Hypothalamus (tissue), 51 donors: ENCODE measurements around the gene XRCC4.

Experiments used
- DNase-seq, 51 donors: peaks; one replicate each; lab custom pipeline; 2025; lab: John Stamatoyannopoulos, UW

XRCC4 gene

DNA sequence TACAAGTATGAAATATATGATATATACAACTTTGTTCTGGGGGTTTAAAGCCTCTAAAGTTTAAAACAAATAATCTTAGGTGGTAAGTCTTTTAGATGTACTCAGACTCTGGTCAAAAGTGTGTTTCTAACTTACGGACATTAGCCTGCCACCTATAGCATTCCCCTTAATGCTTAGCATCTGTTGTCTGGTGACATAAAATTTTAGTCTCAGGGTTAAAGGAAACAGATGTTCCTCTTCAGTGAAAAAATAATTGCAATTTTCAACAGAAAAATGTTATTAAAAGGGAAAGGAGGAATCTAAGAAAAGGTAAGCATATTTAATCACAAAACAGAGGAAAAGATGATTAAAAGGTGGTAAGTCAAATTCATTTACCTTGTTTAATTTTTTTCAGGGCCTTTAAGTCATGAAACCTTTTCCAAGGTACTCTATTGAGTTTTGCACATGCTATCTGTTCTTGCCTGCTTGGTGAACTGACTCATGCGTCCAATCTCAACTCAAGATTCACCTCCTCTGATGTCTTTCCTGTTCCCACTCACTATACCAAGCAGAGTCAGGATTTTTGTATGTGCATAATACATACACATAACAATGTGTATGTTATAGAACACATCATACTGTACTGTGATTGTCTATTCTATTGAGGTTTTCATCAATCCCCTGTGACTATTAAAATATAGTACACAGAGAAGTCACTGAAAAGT is 8.1 kb upstream of the XRCC4 start:
- no peak for DNase-seq

DNA sequence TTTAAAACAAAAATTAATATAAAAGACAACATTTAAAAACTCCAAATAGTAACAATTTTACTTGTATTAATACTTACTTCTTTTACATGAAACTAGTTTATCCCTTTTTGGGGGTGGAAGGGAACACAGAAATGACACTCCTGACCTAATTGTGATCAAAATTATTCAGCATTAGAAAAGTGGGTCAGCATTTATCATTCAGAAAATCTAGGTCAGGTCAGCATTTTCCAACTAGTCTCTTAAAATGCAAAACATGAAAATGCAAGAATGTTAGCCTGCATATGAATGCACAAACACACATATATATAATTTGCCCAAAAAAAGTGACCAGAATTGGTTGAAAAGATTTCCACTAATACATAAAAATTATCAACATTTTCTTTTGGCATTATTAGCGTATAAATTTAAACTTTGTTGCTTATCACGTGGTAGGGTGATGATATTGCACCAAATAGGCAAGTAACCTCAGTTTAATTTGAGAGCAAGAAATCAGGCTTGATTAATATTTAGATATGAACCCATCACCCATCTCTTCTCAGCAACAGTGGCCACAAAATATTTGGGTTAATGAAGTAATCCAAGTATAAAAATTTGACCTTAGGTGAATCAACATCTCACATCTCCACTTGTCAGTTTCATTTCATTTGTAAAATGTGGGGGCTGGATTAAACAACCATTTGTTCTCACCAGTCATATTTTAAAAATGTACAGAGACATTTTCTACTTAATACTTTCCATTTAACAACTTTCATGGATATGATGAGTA is 5.9 kb upstream of the XRCC4 start:
- DNase-seq: no peak

DNA sequence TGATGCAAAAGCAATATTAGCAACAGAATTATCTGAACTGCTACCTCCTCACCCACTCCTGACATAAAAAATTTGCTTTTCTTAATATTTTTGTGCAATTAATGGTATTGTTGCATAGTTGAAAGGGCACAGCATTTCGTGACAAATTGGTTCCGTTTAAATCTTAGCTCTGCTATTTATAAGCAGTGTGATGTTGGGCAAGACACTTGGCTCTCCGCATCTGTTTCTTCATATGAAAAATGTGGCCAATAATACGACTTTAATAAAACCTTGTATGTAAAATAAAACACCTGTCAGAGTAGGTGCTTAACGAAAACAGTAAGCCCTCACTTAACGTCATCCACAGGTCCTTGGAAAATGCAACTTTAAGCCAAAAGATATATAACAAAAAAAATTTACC is 4.4 kb upstream of the XRCC4 start:
- no peak for DNase-seq

- peak in 10 of 51 donors; percentile 6 to 56 (median 29) for DNase-seq
These were observed 415 bp downstream of the XRCC4 start for GRCh38 chr5:83077662-83078261.

GRCh38 chr5:83082750-83083149 is 5.4 kb downstream of the XRCC4 start:
- no peak for DNase-seq

GRCh38 chr5:83084336-83084735 is 7.0 kb downstream of the XRCC4 start:
- no peak for DNase-seq

DNA sequence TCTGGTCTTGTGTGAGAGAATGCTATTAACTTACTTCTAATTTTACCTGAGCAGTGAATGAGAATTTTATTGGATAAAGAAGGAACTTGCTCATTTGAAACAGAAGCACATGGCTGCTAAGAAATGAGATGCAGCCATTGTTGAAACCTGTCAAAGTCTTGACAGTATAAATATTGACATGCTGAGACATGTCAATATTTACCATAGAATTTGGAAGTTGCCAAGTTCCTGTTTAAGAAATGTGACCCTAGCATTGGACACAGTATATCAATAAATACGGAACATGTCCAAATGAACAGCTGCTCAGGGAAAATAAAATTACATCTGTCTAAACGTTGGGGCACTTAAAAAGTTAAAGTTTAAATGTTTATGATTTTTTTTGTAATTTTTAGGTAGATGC is 7.8 kb downstream of the XRCC4 start:
- DNase-seq: no peak

- no peak for DNase-seq
These were observed 12.8 kb downstream of the XRCC4 start for GRCh38 chr5:83090169-83090568.

DNA sequence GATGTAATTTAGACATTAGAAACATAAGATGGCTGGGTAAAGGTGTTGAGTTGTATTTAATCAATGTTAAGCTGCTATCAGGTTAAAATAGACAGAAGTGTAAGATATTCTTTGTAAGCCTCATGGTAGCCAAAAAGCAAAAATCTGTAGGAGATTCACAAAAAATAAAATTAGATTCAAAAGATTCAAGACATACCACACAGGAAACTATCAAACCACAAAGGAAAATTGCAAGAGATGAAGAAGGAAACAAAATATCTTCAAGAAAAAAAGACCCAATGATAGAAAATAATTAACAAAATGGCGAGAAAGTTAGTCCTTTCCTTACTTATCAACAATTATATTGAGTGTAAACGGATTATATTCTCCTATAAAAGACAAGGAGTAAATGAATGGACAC is 15.3 kb downstream of the XRCC4 start:
- DNase-seq: no peak

DNA sequence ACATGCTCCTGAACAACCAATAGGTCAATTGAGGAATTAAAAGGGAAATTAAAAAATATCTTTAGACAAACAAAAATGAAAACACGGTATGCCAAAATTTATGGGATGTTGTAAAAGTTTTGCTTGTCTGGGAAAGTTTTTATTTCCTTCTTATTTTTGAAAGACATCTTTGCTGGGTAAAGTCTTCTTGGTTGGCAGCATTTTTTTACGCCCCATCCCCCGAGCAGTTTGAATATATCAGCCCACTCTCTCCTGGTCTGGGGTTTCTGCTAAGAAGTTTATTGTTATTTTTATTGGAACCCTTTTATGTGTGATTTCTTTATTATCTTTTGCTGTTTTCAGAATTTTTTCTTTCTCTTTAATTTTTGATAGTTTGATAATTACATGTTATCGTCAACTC is 16.3 kb downstream of the XRCC4 start:
- DNase-seq: no peak

DNA sequence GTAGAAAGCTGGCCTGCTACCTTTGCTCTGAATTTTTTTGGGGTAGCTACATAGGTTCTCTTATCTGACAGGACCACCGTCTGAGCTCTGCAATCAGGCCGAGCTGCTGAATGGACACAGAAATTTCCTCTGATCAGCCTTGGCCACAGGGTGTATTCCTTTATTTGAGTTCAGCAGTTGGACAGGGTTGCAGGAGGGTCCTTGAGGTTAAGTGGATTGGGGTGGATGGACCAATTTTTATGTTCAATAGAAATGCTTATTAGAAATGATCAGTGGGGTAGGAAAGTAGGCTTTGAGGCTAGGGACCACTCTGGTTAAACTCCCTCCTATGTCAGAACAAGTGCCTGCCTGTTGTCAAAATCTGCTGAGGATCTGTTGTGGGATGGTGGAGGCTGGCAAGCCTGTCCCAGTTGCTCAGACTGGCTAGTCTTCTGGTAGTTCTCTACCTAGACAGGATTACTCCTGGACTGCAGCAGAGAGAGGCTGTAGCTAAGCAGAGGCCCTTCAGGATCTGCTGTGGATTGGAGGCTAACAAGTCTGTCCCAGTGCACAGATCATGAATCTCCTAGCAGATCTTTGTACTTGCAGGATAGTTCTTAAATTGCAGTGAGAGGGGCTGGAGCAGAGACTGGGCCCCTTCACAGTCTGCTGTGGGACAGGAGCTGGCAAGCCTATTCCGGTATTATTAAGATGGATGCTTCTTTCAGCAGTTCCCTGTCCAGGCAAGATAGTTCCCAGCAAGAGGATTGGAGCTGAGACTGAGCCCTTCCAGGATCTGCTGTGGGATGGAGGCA is 18.0 kb downstream of the XRCC4 start:
- DNase-seq: no peak

DNA sequence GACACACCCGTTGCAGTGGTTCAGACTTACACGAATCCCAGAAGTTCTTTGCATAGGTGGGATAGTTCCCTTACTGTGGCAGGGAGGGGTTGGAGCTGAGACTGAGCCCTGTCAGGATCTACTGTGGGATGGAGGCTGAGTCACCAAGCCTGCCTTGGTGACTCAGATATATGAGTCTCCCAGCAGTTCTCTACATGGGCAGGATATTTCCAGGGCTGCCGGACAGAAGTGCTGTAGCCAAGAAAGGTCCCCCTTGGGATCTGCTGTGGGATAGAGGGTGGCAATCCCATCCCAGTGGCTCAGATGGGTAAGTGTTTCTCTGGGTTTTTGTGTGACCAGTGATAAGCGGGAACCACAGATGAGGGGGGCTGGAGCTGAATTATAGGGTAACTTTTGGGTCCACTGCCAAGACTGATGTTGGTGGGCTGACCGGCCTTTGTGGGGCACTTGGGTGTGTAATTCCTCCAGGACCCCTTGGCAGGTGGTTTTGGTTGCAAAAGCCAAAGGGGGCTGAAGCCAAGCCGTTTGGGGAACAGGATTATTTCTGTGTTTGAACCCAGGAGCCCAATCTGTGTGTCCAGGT is 18.7 kb downstream of the XRCC4 start:
- peak in 1 of 51 donors; percentile 6 for DNase-seq

DNA sequence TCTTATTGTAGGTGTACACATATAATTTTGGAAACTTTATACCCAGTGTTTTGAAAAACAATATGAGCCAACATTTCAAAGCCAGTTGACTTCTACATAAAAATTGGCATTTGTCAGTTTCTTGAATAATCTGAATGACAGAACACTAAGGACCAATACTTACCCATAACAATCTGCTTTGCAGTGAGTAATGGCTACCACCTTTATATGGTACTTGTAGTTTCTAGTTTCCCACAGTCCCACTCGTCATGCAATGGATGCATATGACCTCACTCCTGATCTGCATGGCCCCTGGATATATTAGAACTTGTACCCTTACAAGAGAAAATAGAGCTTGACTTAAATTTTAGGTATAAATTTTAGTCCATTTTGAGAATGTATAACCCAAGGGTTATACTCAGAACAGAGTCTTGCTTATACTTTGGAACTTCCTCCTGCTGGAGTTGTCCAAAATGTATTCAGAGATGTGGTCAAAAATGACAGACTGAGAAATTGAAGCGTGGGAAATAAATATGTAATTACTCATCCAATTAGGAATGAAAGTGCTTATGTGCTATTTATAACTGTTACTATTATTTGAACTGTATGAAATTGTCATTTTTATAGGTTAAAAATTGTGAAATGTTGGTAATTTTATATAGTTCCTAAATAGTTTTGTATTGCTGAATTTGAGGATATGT is 19.5 kb downstream of the XRCC4 start:
- no peak for DNase-seq

DNA sequence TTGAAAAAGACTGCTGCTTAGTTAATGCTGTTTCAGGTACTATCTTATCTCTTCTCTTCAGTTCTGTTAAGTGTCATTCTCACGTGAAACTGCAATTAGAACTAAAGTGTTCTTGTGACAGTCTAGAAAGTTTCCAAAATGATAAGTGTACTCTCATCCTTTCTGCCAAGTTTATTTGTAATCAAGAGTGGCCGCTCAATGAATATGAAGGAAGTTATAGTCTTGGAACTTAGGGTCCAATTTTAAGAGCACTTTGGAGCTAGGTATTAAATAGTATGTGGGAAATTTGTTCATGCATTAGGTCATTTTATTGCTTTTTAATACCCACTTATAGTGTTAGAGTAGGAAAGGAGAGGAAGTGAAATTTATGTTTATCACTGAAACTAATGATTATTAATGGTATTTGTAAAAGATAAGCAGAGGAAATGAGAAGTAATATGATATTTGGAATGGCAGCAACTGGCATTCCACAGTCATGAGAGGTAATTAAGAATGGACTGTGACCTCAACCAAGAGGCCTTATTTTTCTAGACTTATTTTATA is 20.4 kb downstream of the XRCC4 start:
- no peak for DNase-seq

DNA sequence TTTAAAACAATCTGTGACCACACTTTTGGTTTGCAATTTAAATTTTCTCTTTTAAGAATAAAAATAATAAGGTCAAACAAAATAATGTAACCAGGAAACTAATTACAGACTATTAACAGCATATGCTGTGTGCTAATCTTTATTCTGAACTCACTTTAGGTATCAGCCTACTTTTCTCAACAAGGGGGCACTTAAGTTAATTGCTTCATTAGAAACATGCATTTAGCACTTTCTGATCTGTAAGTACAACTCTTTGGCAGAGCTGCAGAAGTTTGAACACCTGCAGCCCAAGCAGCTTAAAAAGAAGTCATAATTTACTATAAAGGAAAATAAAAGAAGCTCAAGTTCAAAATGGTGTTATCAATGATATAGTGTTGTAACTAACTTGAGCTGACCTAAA is 21.7 kb downstream of the XRCC4 start:
- no peak for DNase-seq

GRCh38 chr5:83099445-83099844 is 22.1 kb downstream of the XRCC4 start:
- DNase-seq: peak in 2 of 51 donors; percentile 3 to 10

DNA sequence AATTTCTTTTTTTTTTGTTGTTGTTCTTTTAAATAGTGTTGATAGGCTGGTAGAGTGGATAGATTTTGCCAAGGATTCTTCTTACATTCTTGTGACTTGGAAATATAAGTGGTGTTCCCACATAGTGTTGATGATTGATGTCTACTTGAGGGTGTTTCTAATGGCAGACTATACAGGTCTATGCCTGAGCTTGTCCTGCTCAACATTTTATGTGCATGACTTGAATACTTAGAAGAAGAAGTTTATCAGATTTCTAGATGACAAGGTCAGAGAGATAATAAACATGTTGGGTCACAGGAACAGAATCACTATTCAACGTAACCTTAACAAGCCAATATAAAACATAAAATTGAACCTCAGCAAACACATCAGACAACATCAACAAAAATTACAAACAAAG is 24.2 kb downstream of the XRCC4 start:
- DNase-seq: no peak

DNA sequence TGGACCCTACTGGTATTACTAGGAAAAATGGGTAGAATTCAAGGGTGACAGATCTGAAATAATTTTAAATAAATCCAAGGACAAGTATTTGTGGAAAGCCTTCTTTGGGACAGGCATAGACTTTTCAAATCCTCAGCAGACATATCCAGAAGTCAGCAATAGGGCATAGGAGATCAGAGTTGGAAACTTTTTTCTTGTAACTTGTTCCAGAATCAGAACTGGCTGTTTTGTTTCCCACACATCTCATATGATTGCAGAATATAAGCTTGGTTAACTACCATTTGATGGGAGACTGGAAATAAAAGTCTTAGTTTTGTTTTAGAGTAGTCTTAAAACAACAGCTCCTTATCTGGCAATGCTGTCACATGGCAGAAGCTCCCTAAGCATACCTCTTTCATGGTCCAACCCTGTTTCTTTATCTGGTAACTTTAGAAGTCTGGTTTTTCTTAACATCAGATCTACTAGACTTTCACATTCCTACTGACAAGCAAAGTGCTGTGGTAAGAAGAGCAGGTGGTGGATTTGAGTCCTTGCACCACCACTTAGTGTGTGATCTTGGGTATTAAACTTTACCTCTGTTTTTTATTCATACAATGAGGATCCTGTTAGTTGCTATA is 25.1 kb downstream of the XRCC4 start:
- no peak for DNase-seq

DNA sequence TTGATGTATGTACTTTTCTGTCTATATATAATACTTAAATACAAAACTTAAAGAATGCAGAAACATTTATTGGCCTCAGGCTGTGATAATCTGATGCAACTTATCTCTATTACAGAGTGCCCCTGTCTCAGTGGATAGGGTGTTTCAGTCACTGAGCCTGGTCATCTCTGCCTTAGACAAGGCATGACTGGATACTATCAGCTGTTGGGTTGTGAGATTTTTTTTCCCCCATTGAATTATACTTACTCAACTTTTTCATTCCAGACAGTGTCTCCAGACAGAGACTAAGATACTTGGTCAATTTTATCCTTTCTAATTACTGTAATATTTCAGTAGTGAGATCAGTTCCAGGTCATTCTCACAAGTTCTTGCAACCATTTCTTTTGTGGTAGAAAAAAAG is 26.7 kb downstream of the XRCC4 start:
- no peak for DNase-seq
